CD4-positive, alpha-beta T cell (primary cell): Measurements from ENCODE around the gene TGFBI. TPM values are rescaled to one million over a fixed set of nuclear protein-coding genes. Genes with fewer than 3 reads are reported as not detected.

Experiments used
- ATAC-seq: fragments of 200-7000 bp; cut with Tn5 transposase; one replicate; pipeline ENCODE4 v1.10.0; 2022; ENCODE audit warnings: mild to moderate bottlenecking; ENCODE audit not compliant: poor library complexity
- CTCF ChIA-PET: fragments of 350-600 bp; sonication (Branson Sonifier 250); formaldehyde crosslinking; loops from one replicate; lab custom pipeline; 2021; ENCODE audit warnings: antibody characterized with exemption, inconsistent platforms; lab: Charles Lee
- POLR2A ChIA-PET: fragments of 350-600 bp; sonication (Branson Sonifier 250); formaldehyde crosslinking; loops from one replicate; lab custom pipeline; 2021; ENCODE audit warnings: antibody characterized with exemption, inconsistent platforms; lab: Charles Lee
- DNase-seq, 14 experiments: peaks; one replicate each; pipeline ENCODE4 v3.0.0-alpha.2; 2013 to 2020; ENCODE audit warnings: mixed read lengths in 2 of 14
- H3K27ac ChIP-seq, 2 donors: one replicate each; pipeline versions ENCODE4 v1.5.1 to v1.7.0; 2013; ENCODE audit warnings: low read length in 2 of 2, low read depth in 1 of 2, mild to moderate bottlenecking in 1 of 2
- H3K27me3 ChIP-seq, 2 experiments: 1 replicate in 1 of 2; 2 replicates in 1 of 2; pipeline versions ENCODE4 v1.6.1 to v1.7.0; 2013; ENCODE audit warnings: low read length in 2 of 2, control low read depth in 1 of 2, mild to moderate bottlenecking in 1 of 2, moderate library complexity in 1 of 2; ENCODE audit not compliant: insufficient read depth in 2 of 2, control insufficient read depth in 1 of 2
- H3K36me3 ChIP-seq: one replicate; pipeline ENCODE4 v1.6.1; 2013; ENCODE audit warnings: low read length, control low read depth; ENCODE audit not compliant: insufficient read depth
- H3K4me1 ChIP-seq: one replicate; pipeline ENCODE4 v1.6.1; 2013; ENCODE audit warnings: low read length, control low read depth; ENCODE audit not compliant: insufficient read depth
- H3K4me3 ChIP-seq: one replicate; pipeline ENCODE4 v1.5.1; 2013; ENCODE audit warnings: mild to moderate bottlenecking, low read length, moderate library complexity
- H3K9me3 ChIP-seq, 2 experiments: 1 replicate in 1 of 2; 2 replicates in 1 of 2; pipeline versions ENCODE4 v1.6.1 to v1.7.0; 2013; ENCODE audit warnings: low read length in 2 of 2, mild to moderate bottlenecking in 2 of 2, control low read depth in 1 of 2, moderate library complexity in 1 of 2; ENCODE audit not compliant: control insufficient read depth in 1 of 2, insufficient read depth in 1 of 2
- H3K27ac Mint-ChIP-seq: one replicate; pipeline ENCODE4 v1.8.0; 2020; ENCODE audit warnings: mixed read lengths
- H3K27me3 Mint-ChIP-seq: one replicate; pipeline ENCODE4 v1.8.0; 2021; ENCODE audit warnings: mixed read lengths
- H3K36me3 Mint-ChIP-seq: one replicate; pipeline ENCODE4 v1.8.0; 2021; ENCODE audit warnings: low read depth, mixed read lengths
- H3K4me1 Mint-ChIP-seq: one replicate; pipeline ENCODE4 v1.8.0; 2021; ENCODE audit warnings: low read depth, mixed read lengths
- H3K4me3 Mint-ChIP-seq: one replicate; pipeline ENCODE4 v1.8.0; 2020; ENCODE audit warnings: mild to moderate bottlenecking, mixed read lengths
- H3K9me3 Mint-ChIP-seq: one replicate; pipeline ENCODE4 v1.8.0; 2020; ENCODE audit warnings: mixed read lengths
- intact Hi-C, 2 experiments: fragments of 100-400 bp; cut with DNase I in 1 of 2; cut with micrococcal nuclease in 1 of 2; formaldehyde crosslinking; loops; one replicate each; pipeline versions ENCODE4 v1.15.1 to v1.9.0; 2023 to 2025; cut with DNase I, micrococcal nuclease
- total RNA-seq, 174 experiments: library from RNA in 2 of 174; stranded (reverse) in 2 of 174; gene quantifications; one replicate each; pipeline ENCODE4 v1.2.3 and lab custom pipeline; 2021 to 2026
- TF ChIP-seq, protein P1 (sequence below): fragments of 200-600 bp; IDR thresholded peaks from one replicate; pipeline ENCODE4 v1.8.0; 2022; ENCODE audit warnings: antibody characterized with exemption, mild to moderate bottlenecking

The TGFBI gene
- total RNA-seq, 2 experiments from 2014 or later, result 4.8 to 5.9 TPM

DNA sequence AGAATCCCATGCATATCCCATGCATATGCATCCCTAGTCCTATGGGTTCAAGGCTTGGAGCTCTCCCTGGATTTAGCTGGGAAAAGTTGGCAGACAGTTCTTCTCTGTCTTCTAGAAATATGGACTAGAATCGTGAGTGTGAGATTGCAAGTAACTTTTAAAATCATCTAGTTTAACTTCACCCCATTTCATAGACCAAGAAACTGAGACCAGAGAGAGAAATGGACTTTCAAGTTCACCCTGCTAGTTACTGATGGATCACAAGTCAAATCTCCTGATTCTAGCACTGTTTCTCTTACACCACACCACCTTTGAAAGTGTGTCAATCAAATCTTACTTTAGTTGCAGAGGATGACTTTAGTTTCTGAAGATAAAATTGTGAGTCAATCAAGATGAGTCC lies 13.4 kb downstream of the TGFBI start:
- Mint-ChIP-seq H3K4me1 (peaks cover 28% of the 10 kb centered on the region), H3K27ac (peak overlapping the region; percentile 40), H3K9me3 (no peaks in the 10 kb centered on the region), H3K27me3 (no peaks in the 10 kb centered on the region), H3K36me3 (no peaks in the 10 kb centered on the region), H3K4me3 (no peak overlapping the region)
- intact Hi-C loops, result no loop called here
- CTCF ChIA-PET, result no interaction called here
- peaks cover 21% of the 10 kb centered on the region for H3K4me1 ChIP-seq
- H3K9me3 ChIP-seq, result peaks cover 0 to 4% of the 10 kb centered on the region in 2 experiments
- no peak for ATAC-seq
- TF ChIP-seq, protein P1, sequence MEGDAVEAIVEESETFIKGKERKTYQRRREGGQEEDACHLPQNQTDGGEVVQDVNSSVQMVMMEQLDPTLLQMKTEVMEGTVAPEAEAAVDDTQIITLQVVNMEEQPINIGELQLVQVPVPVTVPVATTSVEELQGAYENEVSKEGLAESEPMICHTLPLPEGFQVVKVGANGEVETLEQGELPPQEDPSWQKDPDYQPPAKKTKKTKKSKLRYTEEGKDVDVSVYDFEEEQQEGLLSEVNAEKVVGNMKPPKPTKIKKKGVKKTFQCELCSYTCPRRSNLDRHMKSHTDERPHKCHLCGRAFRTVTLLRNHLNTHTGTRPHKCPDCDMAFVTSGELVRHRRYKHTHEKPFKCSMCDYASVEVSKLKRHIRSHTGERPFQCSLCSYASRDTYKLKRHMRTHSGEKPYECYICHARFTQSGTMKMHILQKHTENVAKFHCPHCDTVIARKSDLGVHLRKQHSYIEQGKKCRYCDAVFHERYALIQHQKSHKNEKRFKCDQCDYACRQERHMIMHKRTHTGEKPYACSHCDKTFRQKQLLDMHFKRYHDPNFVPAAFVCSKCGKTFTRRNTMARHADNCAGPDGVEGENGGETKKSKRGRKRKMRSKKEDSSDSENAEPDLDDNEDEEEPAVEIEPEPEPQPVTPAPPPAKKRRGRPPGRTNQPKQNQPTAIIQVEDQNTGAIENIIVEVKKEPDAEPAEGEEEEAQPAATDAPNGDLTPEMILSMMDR, result no peak
- POLR2A ChIA-PET, result no interaction called here
- no peaks in the 10 kb centered on the region for H3K27me3 ChIP-seq
- DNase-seq, result no peak
- no peaks in the 10 kb centered on the region for H3K36me3 ChIP-seq
- no peak overlapping the region for H3K27ac ChIP-seq
- no peak overlapping the region for H3K4me3 ChIP-seq

GRCh38 chr5:136042665-136043121 lies 13.9 kb downstream of the TGFBI start:
- H3K9me3 ChIP-seq, result peaks cover 0 to 4% of the 10 kb centered on the region in 2 experiments
- intact Hi-C loops, result no loop called here
- H3K4me1 Mint-ChIP-seq, result peaks cover 23% of the 10 kb centered on the region
- TF ChIP-seq, protein P1, result no peak
- DNase-seq (no peak), ATAC-seq (peak; percentile 24)
- no peak overlapping the region for H3K4me3 ChIP-seq
- no peaks in the 10 kb centered on the region for H3K27me3 ChIP-seq
- no peaks in the 10 kb centered on the region for H3K36me3 ChIP-seq
- no peaks in the 10 kb centered on the region for H3K9me3 Mint-ChIP-seq
- H3K27ac Mint-ChIP-seq, result peak overlapping the region; percentile 40
- ChIA-PET CTCF (no interaction called here), POLR2A (no interaction called here)
- no peak overlapping the region for H3K27ac ChIP-seq
- H3K4me3 Mint-ChIP-seq, result no peak overlapping the region
- no peaks in the 10 kb centered on the region for H3K36me3 Mint-ChIP-seq
- H3K4me1 ChIP-seq, result peaks cover 16% of the 10 kb centered on the region
- H3K27me3 Mint-ChIP-seq, result no peaks in the 10 kb centered on the region

DNA sequence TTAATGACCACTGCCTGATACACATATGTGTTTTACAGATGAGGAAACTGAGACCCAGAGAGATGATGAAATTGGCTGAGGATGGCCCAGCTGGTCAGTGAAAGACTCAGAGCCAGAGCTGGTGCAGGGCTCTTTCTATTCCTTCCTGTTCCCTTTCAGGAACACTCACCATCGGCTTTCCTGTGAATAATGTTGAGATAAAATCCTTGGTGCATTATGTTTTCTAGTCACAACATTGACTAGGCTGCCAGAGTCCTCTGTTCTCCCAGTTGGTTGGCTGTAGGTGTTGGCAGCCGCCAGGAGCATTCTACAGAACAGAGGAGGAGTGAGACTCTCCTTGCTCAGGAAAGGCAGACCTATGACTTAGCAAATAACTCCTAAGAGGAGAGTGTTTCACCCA lies 14.8 kb downstream of the TGFBI start:
- Mint-ChIP-seq H3K36me3 (no peaks in the 10 kb centered on the region), H3K27ac (no peak overlapping the region), H3K4me3 (no peak overlapping the region), H3K4me1 (peaks cover 18% of the 10 kb centered on the region), H3K9me3 (no peaks in the 10 kb centered on the region), H3K27me3 (no peaks in the 10 kb centered on the region)
- intact Hi-C loops, result no loop called here
- H3K27me3 ChIP-seq, result no peaks in the 10 kb centered on the region
- peaks cover 8% of the 10 kb centered on the region for H3K4me1 ChIP-seq
- ATAC-seq (no peak), DNase-seq (no peak)
- CTCF ChIA-PET, result no interaction called here
- H3K27ac ChIP-seq, result no peak overlapping the region
- no peak overlapping the region for H3K4me3 ChIP-seq
- POLR2A ChIA-PET, result no interaction called here
- TF ChIP-seq, protein P1, result no peak
- peaks cover 0 to under 1% of the 10 kb centered on the region in 2 experiments for H3K9me3 ChIP-seq
- H3K36me3 ChIP-seq, result no peaks in the 10 kb centered on the region
